Pancreas (tissue), 10 donors: Measurements from ENCODE around the gene SLIT3. TPM values are rescaled to one million over a fixed set of nuclear protein-coding genes. Genes with fewer than 3 reads are reported as not detected.

Source experiments
- ATAC-seq, 4 donors: fragments of 200-7000 bp; cut with Tn5 transposase; one replicate each; pipeline versions ENCODE4 v1.8.0 to v1.9.1; 2020; ENCODE audit warnings: mild to moderate bottlenecking in 4 of 4, moderate library complexity in 4 of 4
- DNase-seq, 6 donors: peaks; one replicate each; pipeline ENCODE4 v3.0.0-alpha.2; 2020
- FAIRE-seq: peaks from 2 replicates; lab custom pipeline; 2012; peaks lifted over from hg19 to GRCh38; lab: Jason Lieb, UNC
- H3K27ac ChIP-seq, 4 donors: fragments of 200-600 bp; sonication (generic); 1 replicate in 3 of 4; 2 replicates in 1 of 4; pipeline versions ENCODE4 v1.5.0 to v1.8.0; 2020
- H3K27me3 ChIP-seq, 4 donors: fragments of 200-600 bp; one replicate each; pipeline ENCODE4 v1.8.0; 2021
- H3K36me3 ChIP-seq, 3 donors: fragments of 200-600 bp; sonication (generic) in 1 of 3; one replicate each; pipeline versions ENCODE4 v1.5.0 to v1.8.0; 2020 to 2021
- H3K4me1 ChIP-seq, 3 donors: fragments of 200-600 bp; one replicate each; pipeline ENCODE4 v1.8.0; 2021
- H3K4me3 ChIP-seq, 4 donors: fragments of 200-600 bp; sonication (generic) in 2 of 4; one replicate each; pipeline versions ENCODE4 v1.5.0 to v1.8.0; 2020 to 2021
- H3K9me3 ChIP-seq, 4 donors: fragments of 200-600 bp; one replicate each; pipeline ENCODE4 v1.8.0; 2021
- CTCF ChIP-seq, 4 donors: fragments of 200-600 bp; sonication (generic) in 3 of 4; IDR thresholded peaks; one replicate each; pipeline versions ENCODE4 v1.5.0 to v1.8.0; 2021; ENCODE audit warnings: antibody characterized with exemption in 4 of 4
- WGBS, 2 donors: extraction: QIAGEN DNeasy Blood & Tissue Kit; methylation state at CpG; one replicate each; pipeline ENCODE4 v1.1.7; 2013; 5-methylcytosine and 5-hydroxymethylcytosine counted together
- intact Hi-C, 3 donors: fragments of 100-400 bp; cut with DNase I; formaldehyde crosslinking; loops; one replicate each; pipeline versions ENCODE4 v1.11.1 to v1.14.2; 2022
- polyA plus RNA-seq, 2 donors: library from polyadenylated mRNA; stranded (reverse); fragments of 200-250 nt; gene quantifications; one replicate each; pipeline ENCODE4 v1.2.3, GENCODE V29; 2013
- total RNA-seq, 6 donors: library from RNA; stranded (reverse); fragmentation: NEBNext Ultra II Directional in 4 of 6; extraction: Animal tissue kit (Norgen Biotek cat#: 25700) in 4 of 6; gene quantifications; one replicate each; pipeline versions ENCODE4 v1.2.1 to v1.2.4, GENCODE V29; 2021 to 2023
- donor health status: healthy with polysubstance abuse.
- donor health status: DM: no; HTN: no; CAD: no; lungs with moderate emphysema.
- donor health status: DM: no; HTN: no; CAD: no.
- donor health status: control.
- donor health status: control.
- donor health status: Bipolar disorder and iron deficiency.
- donor health status: DM: yes; HTN: yes; CAD: no.
- donor health status: DM: no; HTN: no; CAD: no.
- donor health status: DM: no; HTN: no; CAD: no.
- donor health status: DM: yes; HTN: yes; CAD: no.

Gene SLIT3
- total and polyA plus RNA-seq, 8 donors, result 1.1 to 11.4 (median 2.1) TPM

GRCh38 chr5:169091396-169091980 lies 209.5 kb downstream of the SLIT3 start:
- Histone ChIP-seq H3K4me1 (no peaks in the 10 kb centered on the region), H3K27me3 (no peaks in the 10 kb centered on the region), H3K27ac (no peak overlapping the region), H3K9me3 (no peaks in the 10 kb centered on the region), H3K36me3 (no peaks in the 10 kb centered on the region), H3K4me3 (no peak overlapping the region)
- DNase-seq (no peak), FAIRE-seq (no peak), ATAC-seq (no peak)
- intact Hi-C loops, result no loop called here
- TF ChIP-seq CTCF (IDR thresholded peaks at IDR 0.05), result no peak
- WGBS, 2 donors, result 57 to 66% methylated on average over 9 of the region's 9 CpGs

GRCh38 chr5:169089343-169089742 lies 211.6 kb downstream of the SLIT3 start:
- Histone ChIP-seq H3K4me3 (no peak overlapping the region), H3K9me3 (no peaks in the 10 kb centered on the region), H3K27me3 (no peaks in the 10 kb centered on the region), H3K27ac (no peak overlapping the region), H3K4me1 (no peaks in the 10 kb centered on the region), H3K36me3 (no peaks in the 10 kb centered on the region)
- ATAC-seq, result no peak
- no peak for TF ChIP-seq CTCF (IDR thresholded peaks at IDR 0.05)
- no peak for FAIRE-seq
- intact Hi-C loops, result no loop called here
- 73 to 86% methylated on average over 3 of the region's 3 CpGs for WGBS, 2 donors
- no peak for DNase-seq

- no peak for DNase-seq
- intact Hi-C loops, result no loop called here
- H3K4me3 ChIP-seq, result no peak overlapping the region
- 70 to 84% methylated on average over 11 of the region's 11 CpGs for WGBS, 2 donors
- ATAC-seq, result no peak
- no peak overlapping the region for H3K27ac ChIP-seq
- FAIRE-seq, result no peak
- TF ChIP-seq CTCF (IDR thresholded peaks at IDR 0.05), result no peak
- no peaks in the 10 kb centered on the region for H3K4me1 ChIP-seq
- H3K27me3 ChIP-seq, result no peaks in the 10 kb centered on the region
- no peaks in the 10 kb centered on the region for H3K36me3 ChIP-seq
- H3K9me3 ChIP-seq, result no peaks in the 10 kb centered on the region
These were observed 212.8 kb downstream of the SLIT3 start for GRCh38 chr5:169088028-169088725.

- WGBS, 2 donors, result 70 to 81% methylated on average over 8 of the region's 8 CpGs
- no peak overlapping the region for H3K4me3 ChIP-seq
- no peak for FAIRE-seq
- no peaks in the 10 kb centered on the region for H3K27me3 ChIP-seq
- no peaks in the 10 kb centered on the region for H3K9me3 ChIP-seq
- H3K36me3 ChIP-seq, result no peaks in the 10 kb centered on the region
- DNase-seq, result no peak
- no peak overlapping the region for H3K27ac ChIP-seq
- no peak for TF ChIP-seq CTCF (IDR thresholded peaks at IDR 0.05)
- intact Hi-C loops, result no loop called here
- ATAC-seq, result no peak
- H3K4me1 ChIP-seq, result no peaks in the 10 kb centered on the region
These were observed 215.3 kb downstream of the SLIT3 start for GRCh38 chr5:169085636-169086035.

- H3K4me3 ChIP-seq, result no peak overlapping the region
- no peak overlapping the region for H3K27ac ChIP-seq
- FAIRE-seq (no peak), ATAC-seq (no peak), DNase-seq (no peak)
- no peaks in the 10 kb centered on the region for H3K4me1 ChIP-seq
- 68 to 79% methylated on average over 4 of the region's 4 CpGs for WGBS, 2 donors
- no peaks in the 10 kb centered on the region for H3K36me3 ChIP-seq
- H3K9me3 ChIP-seq, result no peaks in the 10 kb centered on the region
- intact Hi-C loops, result no loop called here
- no peak for TF ChIP-seq CTCF (IDR thresholded peaks at IDR 0.05)
- no peaks in the 10 kb centered on the region for H3K27me3 ChIP-seq
These were observed 215.7 kb downstream of the SLIT3 start for GRCh38 chr5:169085212-169085611.
